GM12878 (cell line): ENCODE measurements around the gene CLDN14. TPM values are rescaled to one million over a fixed set of nuclear protein-coding genes. Genes with fewer than 3 reads are reported as not detected.

ENCODE experiments used
- ATAC-seq: fragments of 200-7000 bp; cut with Tn5 transposase; 3 replicates; pipeline ENCODE4 v1.9.1; 2020; ENCODE audit warnings: mild to moderate bottlenecking, moderate library complexity
- BruUV-seq: library from RNA; stranded (reverse); fragments of 400-500 nt; replicated peaks from 2 replicates; lab custom pipeline; 2021; lab: Mats Ljungman, UMichigan
- CTCF ChIA-PET: fragments of 300-600 bp; sonication (Branson Sonifier 250); formaldehyde crosslinking; extraction: SDS; loops from one replicate; lab custom pipeline; 2021; ENCODE audit warnings: inconsistent platforms; lab: Yijun Ruan, JAX
- POLR2A ChIA-PET: fragments of 350-600 bp; formaldehyde crosslinking; extraction: SDS; loops from one replicate; lab custom pipeline; 2021; ENCODE audit warnings: inconsistent platforms; lab: Charles Lee
- RAD21 ChIA-PET: fragments of 300-600 bp; sonication (Branson Sonifier 250); formaldehyde crosslinking; loops from one replicate; lab custom pipeline; 2023; ENCODE audit warnings: antibody characterized with exemption; ENCODE audit not compliant: unreplicated experiment; lab: Charles Lee
- SMC1A ChIA-PET: fragments of 300-600 bp; sonication (Branson Sonifier 250); formaldehyde crosslinking; loops from one replicate; lab custom pipeline; 2023; ENCODE audit not compliant: unreplicated experiment, uncharacterized antibody; lab: Charles Lee
- DNase-seq: peaks from one replicate; pipeline ENCODE4 v3.0.0-alpha.2; 2011; ENCODE audit warnings: low read depth, low spot score
- FAIRE-seq: peaks from 3 replicates; lab custom pipeline; 2011; peaks lifted over from hg19 to GRCh38; lab: Jason Lieb, UNC
- H2AFZ ChIP-seq: 2 replicates; pipeline ENCODE4 v1.6.0; 2011; ENCODE audit warnings: low read depth, low read length, control low read depth; ENCODE audit not compliant: control insufficient read depth
- H3K27ac ChIP-seq: 2 replicates; pipeline ENCODE4 v1.5.1; 2011; ENCODE audit warnings: control low read depth; ENCODE audit not compliant: control insufficient read depth, insufficient read depth
- H3K27me3 ChIP-seq, 2 experiments: replicated peaks in 1 of 2; 2 replicates each; pipeline versions ENCODE4 v1.6.0 to v1.6.1; 2011; ENCODE audit warnings: low read length in 1 of 2; ENCODE audit not compliant: control insufficient read depth in 2 of 2, insufficient read depth in 2 of 2
- H3K36me3 ChIP-seq, 2 experiments: 2 replicates each; pipeline ENCODE4 v1.5.1; 2011; ENCODE audit warnings: low read length in 1 of 2; ENCODE audit not compliant: control insufficient read depth in 2 of 2, insufficient read depth in 2 of 2
- H3K4me1 ChIP-seq: 2 replicates; pipeline ENCODE4 v1.6.1; 2011; ENCODE audit warnings: mild to moderate bottlenecking, low read length, moderate library complexity, mixed read lengths; ENCODE audit not compliant: control insufficient read depth, insufficient read depth
- H3K4me2 ChIP-seq: 2 replicates; pipeline ENCODE4 v1.6.0; 2011; ENCODE audit warnings: control low read depth; ENCODE audit not compliant: control insufficient read depth, insufficient read depth
- H3K4me3 ChIP-seq: fragments of 200-600 bp; sonication (generic); 2 replicates; pipeline ENCODE4 v1.5.1; 2016
- H3K79me2 ChIP-seq: 2 replicates; pipeline ENCODE4 v1.6.0; 2011; ENCODE audit warnings: low read length; ENCODE audit not compliant: control insufficient read depth, insufficient read depth
- H3K9ac ChIP-seq: 2 replicates; pipeline ENCODE4 v1.8.0; 2011; ENCODE audit warnings: low read length, control low read depth, mixed read lengths; ENCODE audit not compliant: control insufficient read depth, insufficient read depth
- H3K9me3 ChIP-seq: replicated peaks from 3 replicates; pipeline ENCODE4 v1.5.1; 2011; ENCODE audit warnings: mild to moderate bottlenecking, low read length; ENCODE audit not compliant: control insufficient read depth, insufficient read depth
- H4K20me1 ChIP-seq: 2 replicates; pipeline ENCODE4 v1.6.0; 2011; ENCODE audit not compliant: control insufficient read depth, insufficient read depth
- CBFB ChIP-seq: IDR thresholded peaks from 2 replicates; pipeline ENCODE4 v1.6.1; 2016; ENCODE audit warnings: antibody characterized with exemption, low read depth
- FOXM1 ChIP-seq: IDR thresholded peaks from 2 replicates; pipeline ENCODE4 v1.6.1; 2012; ENCODE audit warnings: low read depth, mild to moderate bottlenecking, inconsistent platforms, low read length, moderate library complexity
- MAX ChIP-seq: IDR thresholded peaks from 2 replicates; pipeline ENCODE4 v1.6.1; 2012; ENCODE audit warnings: low read depth, low read length, improper control_type of control experiment
- MXI1 ChIP-seq: fragments of 150-350 bp; IDR thresholded peaks from 2 replicates; pipeline ENCODE4 v1.6.1; 2011; ENCODE audit warnings: low read depth, mild to moderate bottlenecking, inconsistent platforms, low read length, improper control_type of control experiment
- PAX8 ChIP-seq: fragments of 450-650 bp; IDR thresholded peaks from 2 replicates; pipeline ENCODE4 v1.6.1; 2017; ENCODE audit warnings: mild to moderate bottlenecking, moderate library complexity
- POU2F2 ChIP-seq: IDR thresholded peaks from 3 replicates; pipeline ENCODE4 v1.6.1; 2011; ENCODE audit warnings: low read depth, mild to moderate bottlenecking, low read length, borderline replicate concordance
- RAD21 ChIP-seq: IDR thresholded peaks from 2 replicates; pipeline ENCODE4 v1.6.1; 2011; ENCODE audit warnings: mild to moderate bottlenecking, low read depth, low read length, moderate library complexity; ENCODE audit not compliant: insufficient read depth
- SMC3 ChIP-seq: IDR thresholded peaks from 2 replicates; pipeline ENCODE4 v1.6.1; 2011; ENCODE audit warnings: low read length, improper control_type of control experiment, borderline replicate concordance
- SREBF1 ChIP-seq: IDR thresholded peaks from 2 replicates; pipeline ENCODE4 v1.6.1; 2012; ENCODE audit warnings: mild to moderate bottlenecking, low read length
- TCF3 ChIP-seq: IDR thresholded peaks from 2 replicates; pipeline ENCODE4 v1.6.1; 2012; ENCODE audit warnings: low read depth, mild to moderate bottlenecking, low read length, borderline replicate concordance; ENCODE audit not compliant: insufficient read depth
- ZBTB11 ChIP-seq: fragments of 450-650 bp; formaldehyde crosslinking; IDR thresholded peaks from 2 replicates; pipeline ENCODE4 v1.5.0; 2022; ENCODE audit warnings: mild to moderate bottlenecking, missing genetic modification characterization
- ZBTB33 ChIP-seq: fragments of 450-650 bp; IDR thresholded peaks from 2 replicates; pipeline ENCODE4 v1.6.1; 2017; ENCODE audit warnings: mild to moderate bottlenecking
- ZNF274 ChIP-seq: IDR thresholded peaks from one replicate; pipeline ENCODE4 v1.8.0; 2011; ENCODE audit not compliant: insufficient read length, insufficient read depth
- WGBS: methylation state at CpG from one replicate; pipeline ENCODE4 v1.1.6; 2016; ENCODE audit warnings: low lambda C conversion rate; ENCODE audit not compliant: insufficient replicate concordance, insufficient coverage; ENCODE audit errors: missing lambda C conversion rate; 5-methylcytosine and 5-hydroxymethylcytosine counted together
- in situ Hi-C: fragments of 300-500 bp; cut with MboI; formaldehyde crosslinking; loops from 9 replicates; pipeline ENCODE4 v1.14.3; 2018; ENCODE audit warnings: mixed read lengths
- intact Hi-C: fragments of 100-400 bp; cut with micrococcal nuclease; formaldehyde crosslinking; loops from one replicate; pipeline ENCODE4 v1.14.2; 2022; ENCODE audit not compliant: unreplicated experiment
- polyA plus RNA-seq, 11 experiments: library from polyadenylated mRNA; depleted of rRNA in 4 of 11; unstranded in 6 of 11; stranded (reverse) in 5 of 11; fragments of >200 nt; fragmentation: Nextera tagmentation in 4 of 11; fragmentation: Illumina TruSeq in 1 of 11; extraction: Ambion mirVana in 4 of 11; extraction: Trizol in 1 of 11; gene quantifications; 1 replicate in 1 of 11; 2 replicates in 10 of 11; pipeline versions ENCODE4 v1.2.1 to v1.2.3, GENCODE V29; 2011 to 2016; ENCODE audit warnings: inconsistent platforms in 2 of 11, missing spikeins in 2 of 11, low read depth in 1 of 11
- total RNA-seq, 4 experiments: library from RNA; depleted of rRNA in 3 of 4; stranded (reverse); fragments of >200 nt in 3 of 4; fragmentation: Illumina TruSeq in 1 of 4; extraction: Trizol in 1 of 4; gene quantifications; 2 replicates each; pipeline versions ENCODE4 v1.2.1 to v1.2.3, GENCODE V29; 2013 to 2021
- TF ChIP-seq, protein P1 (sequence below): fragments of 450-650 bp; conservative IDR thresholded peaks from 2 replicates; pipeline ENCODE4 v1.6.1; 2017; ENCODE audit warnings: mild to moderate bottlenecking, moderate library complexity
- TF ChIP-seq, protein P2 (sequence below): IDR thresholded peaks from 2 replicates; pipeline ENCODE4 v1.6.1; 2011; ENCODE audit warnings: low read depth, low read length, improper control_type of control experiment, borderline replicate concordance

The CLDN14 gene
- total and polyA plus RNA-seq, 10 of the 15 experiments (the other 5 are each of a cell fraction or from before 2014, with no cell fraction given), result 0.90 to 19.4 (median 6.6) TPM

DNA sequence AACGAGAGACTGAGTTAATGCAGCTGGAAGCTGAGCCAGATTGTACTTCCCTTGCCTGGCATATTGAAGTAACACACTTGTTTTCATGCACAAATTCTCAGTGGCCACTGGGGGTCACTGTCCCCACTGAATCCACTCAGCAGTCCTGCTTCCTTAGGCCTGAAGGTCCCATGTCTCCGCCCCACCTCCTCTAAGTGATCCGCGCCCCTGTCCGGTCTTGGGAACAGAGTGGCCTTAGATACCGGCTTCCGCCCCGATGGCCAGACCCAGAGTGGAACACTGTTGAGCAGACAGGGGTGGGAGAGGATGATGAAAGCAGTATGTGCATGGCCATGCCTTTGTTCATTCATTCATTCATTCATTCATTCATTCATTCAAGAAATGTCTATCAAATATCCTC, 59.9 kb downstream of the CLDN14 start (continued):
- TF ChIP-seq ZBTB11 (CRISPR knock-in tag) (no peak), RAD21 (peak; percentile 78), SMC3 (peak; percentile 74)

GRCh38 chr21:36419241-36419640, 60.7 kb downstream of the CLDN14 start:
- DNase-seq (no peak), FAIRE-seq (no peak), ATAC-seq (no peak)
- ChIA-PET POLR2A (no interaction called here), SMC1A (interaction anchor here (0.6 to 1.3 kb wide), 5 partner anchors 83 to 513 kb away, joined by 3 to 7 read pairs (median 3); no protein-coding TSS in a partner anchor), CTCF (interaction anchor here (0.8 to 2.1 kb wide), 14 partner anchors 9 to 511 kb away, joined by 3 to 9 read pairs (median 4); no protein-coding TSS in a partner anchor), RAD21 (interaction anchor here (1.5 kb wide), 1 partner anchor 86 kb away, joined by 3 read pairs; no protein-coding TSS in a partner anchor)
- Histone ChIP-seq H3K27ac (no peak overlapping the region), H3K4me3 (no peak overlapping the region), H3K79me2 (no peaks in the 10 kb centered on the region), H3K4me1 (no peaks in the 10 kb centered on the region), H3K9ac (no peak overlapping the region), H2AFZ (no peak overlapping the region), H3K27me3 (no peaks in the 10 kb centered on the region), H3K4me2 (no peak overlapping the region), H3K9me3 (no peaks in the 10 kb centered on the region), H4K20me1 (no peaks in the 10 kb centered on the region), H3K36me3 (peaks cover 2 to 11% of the 10 kb centered on the region in 2 experiments; a peak in 3 of 4 replicates)
- intact Hi-C loops, result no loop called here
- in situ Hi-C loops, result no loop called here
- BruUV-seq, result no TSS peak
- 90% methylated on average over 14 of the region's 14 CpGs for WGBS
- TF ChIP-seq POU2F2, result no peak
- TF ChIP-seq SREBF1, result no peak
- TF ChIP-seq ZBTB33, result no peak
- no peak for TF ChIP-seq CBFB
- TF ChIP-seq PAX8, result no peak
- TF ChIP-seq, protein P1, sequence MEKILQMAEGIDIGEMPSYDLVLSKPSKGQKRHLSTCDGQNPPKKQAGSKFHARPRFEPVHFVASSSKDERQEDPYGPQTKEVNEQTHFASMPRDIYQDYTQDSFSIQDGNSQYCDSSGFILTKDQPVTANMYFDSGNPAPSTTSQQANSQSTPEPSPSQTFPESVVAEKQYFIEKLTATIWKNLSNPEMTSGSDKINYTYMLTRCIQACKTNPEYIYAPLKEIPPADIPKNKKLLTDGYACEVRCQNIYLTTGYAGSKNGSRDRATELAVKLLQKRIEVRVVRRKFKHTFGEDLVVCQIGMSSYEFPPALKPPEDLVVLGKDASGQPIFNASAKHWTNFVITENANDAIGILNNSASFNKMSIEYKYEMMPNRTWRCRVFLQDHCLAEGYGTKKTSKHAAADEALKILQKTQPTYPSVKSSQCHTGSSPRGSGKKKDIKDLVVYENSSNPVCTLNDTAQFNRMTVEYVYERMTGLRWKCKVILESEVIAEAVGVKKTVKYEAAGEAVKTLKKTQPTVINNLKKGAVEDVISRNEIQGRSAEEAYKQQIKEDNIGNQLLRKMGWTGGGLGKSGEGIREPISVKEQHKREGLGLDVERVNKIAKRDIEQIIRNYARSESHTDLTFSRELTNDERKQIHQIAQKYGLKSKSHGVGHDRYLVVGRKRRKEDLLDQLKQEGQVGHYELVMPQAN, result no peak
- no peak for TF ChIP-seq FOXM1
- TF ChIP-seq MAX, result no peak
- TF ChIP-seq MXI1, result no peak
- TF ChIP-seq ZNF274, result no peak
- TF ChIP-seq, protein P2, sequence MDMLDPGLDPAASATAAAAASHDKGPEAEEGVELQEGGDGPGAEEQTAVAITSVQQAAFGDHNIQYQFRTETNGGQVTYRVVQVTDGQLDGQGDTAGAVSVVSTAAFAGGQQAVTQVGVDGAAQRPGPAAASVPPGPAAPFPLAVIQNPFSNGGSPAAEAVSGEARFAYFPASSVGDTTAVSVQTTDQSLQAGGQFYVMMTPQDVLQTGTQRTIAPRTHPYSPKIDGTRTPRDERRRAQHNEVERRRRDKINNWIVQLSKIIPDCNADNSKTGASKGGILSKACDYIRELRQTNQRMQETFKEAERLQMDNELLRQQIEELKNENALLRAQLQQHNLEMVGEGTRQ, result no peak
- TF ChIP-seq TCF3, result no peak
